ENCODE results near the gene WFS1. TPM values are rescaled to one million over a fixed set of nuclear protein-coding genes. Genes with fewer than 3 reads are reported as not detected.

WFS1 gene
- total and polyA plus RNA-seq, 8 donors: 10.2 to 28.7 (median 14.6) TPM

DNA sequence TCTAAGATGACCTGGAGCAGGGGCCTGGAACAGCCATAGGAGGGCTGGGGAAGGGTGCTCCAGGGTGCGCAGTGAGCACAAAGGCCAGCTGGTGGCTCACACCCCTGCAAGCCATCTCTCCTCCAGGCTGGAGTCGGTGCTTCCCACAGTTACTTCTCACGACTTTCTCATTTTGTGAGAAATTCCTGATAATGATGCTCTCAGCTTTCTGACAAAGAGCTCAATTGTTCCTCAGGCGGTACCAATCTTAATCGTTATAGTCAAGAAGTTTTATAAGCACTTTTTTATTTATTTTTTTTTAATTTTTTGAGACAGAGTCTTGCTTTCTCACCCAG lies 11.7 kb upstream of the WFS1 start:
- DNase-seq: peak in 2 of 6 donors; percentile 13 to 18
- H3K36me3 ChIP-seq: no peaks in the 10 kb centered on the region
- H3K4me3 ChIP-seq: no peak overlapping the region
- WGBS, 2 donors: 73 to 81% methylated on average over 5 of the region's 5 CpGs
- FAIRE-seq: no peak
- no peak overlapping the region for H3K27ac ChIP-seq
- TF ChIP-seq CTCF (IDR thresholded peaks at IDR 0.05): no peak
- H3K9me3 ChIP-seq: no peaks in the 10 kb centered on the region
- no peak for ATAC-seq
- H3K4me1 ChIP-seq: no peaks in the 10 kb centered on the region
- no peaks in the 10 kb centered on the region for H3K27me3 ChIP-seq
- intact Hi-C loops (cut with DNase I): no loop called here

- no peaks in the 10 kb centered on the region for H3K27me3 ChIP-seq
- ATAC-seq (no peak), DNase-seq (peak in 2 of 6 donors; percentile 12 to 13), FAIRE-seq (no peak)
- H3K4me3 ChIP-seq: no peak overlapping the region
- no peak for TF ChIP-seq CTCF (IDR thresholded peaks at IDR 0.05)
- WGBS, 2 donors: 41 to 42% methylated on average over 4 of the region's 4 CpGs
- intact Hi-C loops (cut with DNase I): no loop called here
- no peak overlapping the region for H3K27ac ChIP-seq
- H3K36me3 ChIP-seq: no peaks in the 10 kb centered on the region
- H3K9me3 ChIP-seq: no peaks in the 10 kb centered on the region
- H3K4me1 ChIP-seq: no peaks in the 10 kb centered on the region
Observed at GRCh38 chr4:6258741-6259140, 10.9 kb upstream of the WFS1 start.

DNA sequence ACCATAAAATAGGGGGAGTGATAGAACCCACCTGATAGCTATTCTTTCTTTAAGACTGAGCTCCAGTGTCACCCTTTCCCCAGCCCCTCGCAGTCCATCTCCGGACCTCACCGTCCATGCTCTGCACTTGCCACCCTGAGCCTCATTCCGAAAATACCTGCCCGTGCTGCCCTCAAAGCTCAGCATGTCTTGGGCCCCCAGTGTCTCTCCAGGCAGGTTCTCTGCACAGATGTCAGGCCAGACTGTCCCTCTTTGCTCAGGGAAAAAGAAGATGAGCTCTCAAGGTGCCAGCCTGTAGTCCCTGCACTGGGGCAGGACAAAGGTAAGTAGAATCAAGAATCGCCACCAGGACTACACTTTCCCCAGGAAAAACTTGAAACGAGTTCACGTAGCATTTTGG lies 9.8 kb upstream of the WFS1 start:
- ATAC-seq (no peak), FAIRE-seq (no peak), DNase-seq (peak in 2 of 6 donors; percentile 18 to 30)
- H3K27me3 ChIP-seq: no peaks in the 10 kb centered on the region
- no peaks in the 10 kb centered on the region for H3K9me3 ChIP-seq
- H3K27ac ChIP-seq: no peak overlapping the region
- TF ChIP-seq CTCF (IDR thresholded peaks at IDR 0.05): no peak
- WGBS, 2 donors: 72 to 78% methylated on average over 8 of the region's 8 CpGs
- no peak overlapping the region for H3K4me3 ChIP-seq
- no peaks in the 10 kb centered on the region for H3K4me1 ChIP-seq
- no peaks in the 10 kb centered on the region for H3K36me3 ChIP-seq
- intact Hi-C loops (cut with DNase I): no loop called here

GRCh38 chr4:6262176-6262575 lies 7.5 kb upstream of the WFS1 start:
- intact Hi-C loops (cut with DNase I): no loop called here
- ATAC-seq (no peak), FAIRE-seq (no peak), DNase-seq (peak in 1 of 6 donors; percentile 16)
- no peaks in the 10 kb centered on the region for H3K36me3 ChIP-seq
- H3K27me3 ChIP-seq: no peaks in the 10 kb centered on the region
- no peak overlapping the region for H3K27ac ChIP-seq
- WGBS, 2 donors: 62 to 79% methylated on average over 12 of the region's 12 CpGs
- H3K4me1 ChIP-seq: no peaks in the 10 kb centered on the region
- no peaks in the 10 kb centered on the region for H3K9me3 ChIP-seq
- no peak for TF ChIP-seq CTCF (IDR thresholded peaks at IDR 0.05)
- H3K4me3 ChIP-seq: no peak overlapping the region

DNA sequence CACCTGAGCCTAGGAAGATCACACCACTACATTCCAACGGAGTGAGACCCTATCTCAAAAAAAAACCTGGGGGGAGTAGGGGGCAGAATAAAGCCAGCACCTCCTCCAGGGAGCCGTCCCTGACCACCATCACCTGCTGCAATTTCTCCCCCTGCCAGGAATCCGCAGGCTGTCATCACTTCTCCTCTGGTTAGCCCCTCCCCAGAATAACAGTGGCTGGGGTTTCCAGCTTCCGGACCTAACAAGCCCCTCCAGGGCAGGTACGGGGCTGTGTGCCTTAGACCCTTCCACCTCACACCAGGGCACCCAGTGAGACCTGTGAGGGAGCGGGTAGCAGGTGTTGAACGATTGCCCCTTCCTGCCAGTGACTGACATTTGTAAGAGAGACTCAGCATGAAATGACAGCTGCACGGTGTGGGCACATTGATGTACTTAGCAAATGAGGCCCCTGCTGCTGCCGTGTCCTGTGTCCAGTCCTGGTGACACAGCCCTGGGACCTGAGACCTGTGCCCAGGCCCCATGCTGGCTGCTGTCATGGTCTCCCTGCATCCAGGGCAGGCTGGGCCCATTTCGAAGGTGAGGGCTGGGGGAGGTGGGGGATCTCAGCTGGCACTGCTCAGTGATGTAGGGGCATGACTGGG lies 6.7 kb upstream of the WFS1 start:
- intact Hi-C loops (cut with DNase I): no loop called here
- Histone ChIP-seq H3K9me3 (no peaks in the 10 kb centered on the region), H3K36me3 (no peaks in the 10 kb centered on the region), H3K4me3 (no peak overlapping the region), H3K27me3 (no peaks in the 10 kb centered on the region), H3K4me1 (no peaks in the 10 kb centered on the region), H3K27ac (no peak overlapping the region)
- FAIRE-seq (no peak), ATAC-seq (no peak), DNase-seq (peak in 1 of 6 donors; percentile 34)
- no peak for TF ChIP-seq CTCF (IDR thresholded peaks at IDR 0.05)
- WGBS, 2 donors: 51 to 61% methylated on average over 10 of the region's 10 CpGs

Data from pancreas (tissue), 10 donors.